ENCODE data around the gene SEL1L3. TPM values are rescaled to one million over a fixed set of nuclear protein-coding genes. Genes with fewer than 3 reads are reported as not detected.

Gene SEL1L3
- total and polyA plus RNA-seq, 2 of the 13 experiments (the other 11 are each of a cell fraction or from before 2014, with no cell fraction given), result 0.28 to 1.1 TPM

- H4K20me1 ChIP-seq (ENCODE audit: insufficient read depth, low read length), result no peaks in the 10 kb centered on the region
- H3K27ac ChIP-seq (ENCODE audit: extremely low read length, insufficient read depth, low read length), result no peak overlapping the region
- ATAC-seq (no peak), FAIRE-seq (no peak), DNase-seq (ENCODE audit: low spot score) (no peak)
- H3K9me3 ChIP-seq (ENCODE audit: low read length), result no peaks in the 10 kb centered on the region
- TF ChIP-seq RERE (CRISPR knock-in tag; IDR thresholded peaks at IDR 0.05; ENCODE audit: low read depth) (no peak), HNF4G (IDR thresholded peaks at IDR 0.05; ENCODE audit: borderline replicate concordance, low read depth, low read length) (no peak), HNF4G (CRISPR knock-in tag; IDR thresholded peaks at IDR 0.05; ENCODE audit: borderline replicate concordance, low read depth) (no peak), AKNA (CRISPR knock-in tag; IDR thresholded peaks at IDR 0.05; ENCODE audit: borderline replicate concordance) (no peak), ZNF331 (CRISPR knock-in tag; IDR thresholded peaks at IDR 0.05) (no peak), RBM39 (IDR thresholded peaks at IDR 0.05; ENCODE audit: low read depth, low read length, poor library complexity, severe bottlenecking) (no peak), GTF3A (CRISPR knock-in tag; conservative IDR thresholded peaks at IDR 0.05) (no peak), ZNF616 (CRISPR knock-in tag; IDR thresholded peaks at IDR 0.05; ENCODE audit: low read depth) (no peak), ZNF572 (CRISPR knock-in tag; IDR thresholded peaks at IDR 0.05) (no peak)
- H3K4me2 ChIP-seq (ENCODE audit: low read depth, low read length), result no peak overlapping the region
- no peak overlapping the region for H3K9ac ChIP-seq (ENCODE audit: insufficient read depth, low read depth, low read length)
- POLR2A ChIA-PET, result no interaction called here
- H3K36me3 ChIP-seq (replicated peaks in 1 of 2; ENCODE audit: control insufficient read depth in 1 of 2, insufficient read depth in 2 of 2, low read length in 2 of 2), result no peaks in the 10 kb centered on the region
- intact Hi-C loops (cut with micrococcal nuclease; ENCODE audit: unreplicated experiment), result no loop called here
- BruUV-seq (replicated peaks), result no TSS peak
- H3K27me3 ChIP-seq (ENCODE audit: control insufficient read depth in 1 of 2, insufficient read depth in 2 of 2, low read length in 2 of 2), result no peaks in the 10 kb centered on the region
- H3K4me1 ChIP-seq (ENCODE audit: insufficient read depth, low read length), result no peaks in the 10 kb centered on the region
- 1% methylated on average over 3 of the region's 3 CpGs for WGBS (ENCODE audit: low lambda C conversion rate)
- CTCF ChIA-PET (ENCODE audit: low intra/inter-chr PET ratio, low total read pairs), result no interaction called here
- H2AFZ ChIP-seq (ENCODE audit: low read length), result no peak overlapping the region
- H3K79me2 ChIP-seq (ENCODE audit: insufficient read depth, low read length), result no peaks in the 10 kb centered on the region
- no peak overlapping the region for H3K4me3 ChIP-seq (replicated peaks in 1 of 3; ENCODE audit: insufficient read depth in 1 of 3, low read depth in 2 of 3, low read length in 3 of 3)
- in situ Hi-C loops (cut with HindIII; ENCODE audit: extremely low pct_ligation_motif_present, low pct_unique_long_range_greater_than_20kb), result no loop called here
Measured at GRCh38 chr4:25728886-25729285, 133.9 kb downstream of the SEL1L3 start.

Data from HepG2 (cell line).